ENCODE measurements around the gene SLC35B2.

Gene SLC35B2

GRCh38 chr6:44260011-44260410 lies 2.7 kb upstream of the SLC35B2 start:
- TF ChIP-seq RAD21 (IDR thresholded peaks at IDR 0.05; ENCODE audit: low read depth) (no peak), FOXM1 (IDR thresholded peaks at IDR 0.05; ENCODE audit: borderline replicate concordance, low read depth) (no peak), USF1 (IDR thresholded peaks at IDR 0.05) (no peak), YY1 (IDR thresholded peaks at IDR 0.05; ENCODE audit: low read depth) (no peak), MAX (IDR thresholded peaks at IDR 0.05) (no peak), CEBPB (IDR thresholded peaks at IDR 0.05) (no peak), CREB1 (IDR thresholded peaks at IDR 0.05; ENCODE audit: low read depth) (no peak), REST (IDR thresholded peaks at IDR 0.05; ENCODE audit: low read depth) (no peak)

GRCh38 chr6:44258921-44259320 lies 1.6 kb upstream of the SLC35B2 start:
- TF ChIP-seq ZBTB7A (IDR thresholded peaks at IDR 0.05; ENCODE audit: low read depth) (no peak), EP300 (IDR thresholded peaks at IDR 0.05; ENCODE audit: borderline replicate concordance) (no peak), TEAD4 (IDR thresholded peaks at IDR 0.05) (no peak), RAD21 (IDR thresholded peaks at IDR 0.05; ENCODE audit: low read depth) (no peak), EGR1 (IDR thresholded peaks at IDR 0.05) (no peak), MAX (IDR thresholded peaks at IDR 0.05) (no peak), TCF12 (IDR thresholded peaks at IDR 0.05; ENCODE audit: low read depth) (no peak)

GRCh38 chr6:44258325-44258863 lies 1.1 kb upstream of the SLC35B2 start:
- TF ChIP-seq TCF12 (IDR thresholded peaks at IDR 0.05; ENCODE audit: low read depth) (no peak), EGR1 (IDR thresholded peaks at IDR 0.05) (no peak), TAF1 (IDR thresholded peaks at IDR 0.05; ENCODE audit: low read depth) (no peak), REST (IDR thresholded peaks at IDR 0.05; ENCODE audit: low read depth) (no peak), CEBPB (IDR thresholded peaks at IDR 0.05) (no peak), MAX (IDR thresholded peaks at IDR 0.05) (no peak), ZBTB7A (IDR thresholded peaks at IDR 0.05; ENCODE audit: low read depth) (no peak), YY1 (IDR thresholded peaks at IDR 0.05; ENCODE audit: low read depth) (no peak)

GRCh38 chr6:44257753-44258324 lies 511 bp upstream of the SLC35B2 start:
- TF ChIP-seq CREB1 (IDR thresholded peaks at IDR 0.05; ENCODE audit: low read depth) (no peak), ZBTB7A (IDR thresholded peaks at IDR 0.05; ENCODE audit: low read depth) (no peak), USF1 (IDR thresholded peaks at IDR 0.05) (no peak), CEBPB (IDR thresholded peaks at IDR 0.05) (no peak), REST (IDR thresholded peaks at IDR 0.05; ENCODE audit: low read depth) (no peak), RAD21 (IDR thresholded peaks at IDR 0.05; ENCODE audit: low read depth) (no peak), TCF12 (IDR thresholded peaks at IDR 0.05; ENCODE audit: low read depth) (no peak), NFIC (IDR thresholded peaks at IDR 0.05) (no peak), YY1 (IDR thresholded peaks at IDR 0.05; ENCODE audit: low read depth) (no peak), EGR1 (IDR thresholded peaks at IDR 0.05) (no peak), TAF1 (IDR thresholded peaks at IDR 0.05; ENCODE audit: low read depth) (no peak), EP300 (IDR thresholded peaks at IDR 0.05; ENCODE audit: borderline replicate concordance) (no peak), FOXM1 (IDR thresholded peaks at IDR 0.05; ENCODE audit: borderline replicate concordance, low read depth) (no peak), TEAD4 (IDR thresholded peaks at IDR 0.05) (no peak), MAX (IDR thresholded peaks at IDR 0.05) (no peak)
